NOMO-1 (cell line): ENCODE measurements around the gene SPOCK3.

Source experiments
- DNase-seq, 2 experiments: peaks; one replicate each; lab custom pipeline; 2025; ENCODE audit not compliant: unreplicated experiment in 2 of 2; lab: John Stamatoyannopoulos, UW

Gene SPOCK3

DNA sequence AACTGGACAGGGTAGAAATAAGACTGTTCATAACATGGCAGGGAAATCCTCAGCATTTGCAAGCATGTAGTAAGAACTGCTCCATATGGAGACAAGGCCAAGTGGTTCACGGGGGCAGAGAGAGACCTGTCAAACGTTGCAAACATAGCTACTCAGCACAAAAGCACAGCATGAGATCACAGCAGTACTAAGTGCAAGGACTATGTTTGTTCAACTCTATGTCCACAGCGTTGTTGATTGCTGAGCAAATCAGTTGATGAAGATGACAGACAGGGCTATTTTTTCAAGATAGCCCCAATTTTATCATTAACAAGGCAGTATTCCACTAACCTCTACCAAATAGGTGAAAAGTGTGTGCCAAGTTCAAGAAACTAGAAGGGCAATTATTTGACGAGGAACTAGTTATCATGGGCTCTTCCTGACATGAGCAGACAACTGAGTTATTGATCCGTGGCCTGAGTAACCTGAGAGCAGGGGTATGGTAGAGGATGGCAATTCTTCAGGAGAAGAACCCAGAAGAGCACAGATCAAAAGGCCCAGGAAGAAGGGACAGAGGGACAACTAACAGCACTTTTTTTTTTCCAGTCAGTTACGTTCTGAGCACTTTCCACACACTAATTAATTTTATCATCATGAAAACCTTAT, 57.4 kb downstream of the SPOCK3 start:
- DNase-seq: no peak

- no peak for DNase-seq
Observed at GRCh38 chr4:167171928-167172327, 62.4 kb downstream of the SPOCK3 start.

GRCh38 chr4:167168611-167169010, 65.7 kb downstream of the SPOCK3 start:
- DNase-seq: no peak

- no peak for DNase-seq
Observed at GRCh38 chr4:167150587-167150986, 83.7 kb downstream of the SPOCK3 start.

DNA sequence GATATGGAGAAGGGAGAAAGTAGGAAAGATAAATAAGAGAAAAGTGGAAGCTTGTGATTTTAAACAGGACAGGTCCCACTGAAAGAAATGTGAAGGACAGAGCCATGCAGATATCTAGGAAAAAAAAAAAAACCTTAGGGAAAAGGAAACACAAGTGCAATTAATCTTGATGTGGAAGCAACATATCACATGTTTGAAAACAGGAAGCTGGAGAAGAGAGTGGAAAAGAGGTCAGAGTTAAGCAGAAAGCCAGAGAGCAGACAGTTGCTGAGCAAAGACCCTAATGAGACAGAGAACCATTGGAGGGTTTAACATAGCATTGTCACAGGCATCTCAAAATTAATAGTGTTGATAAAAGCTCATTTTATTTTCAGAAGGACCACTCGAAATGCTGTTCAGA, 89.7 kb downstream of the SPOCK3 start:
- no peak for DNase-seq

- no peak for DNase-seq
Observed at GRCh38 chr4:167143018-167143417, 91.3 kb downstream of the SPOCK3 start.

GRCh38 chr4:167136270-167136669, 98.0 kb downstream of the SPOCK3 start:
- no peak for DNase-seq

GRCh38 chr4:167129146-167129545, 105.1 kb downstream of the SPOCK3 start:
- no peak for DNase-seq

DNA sequence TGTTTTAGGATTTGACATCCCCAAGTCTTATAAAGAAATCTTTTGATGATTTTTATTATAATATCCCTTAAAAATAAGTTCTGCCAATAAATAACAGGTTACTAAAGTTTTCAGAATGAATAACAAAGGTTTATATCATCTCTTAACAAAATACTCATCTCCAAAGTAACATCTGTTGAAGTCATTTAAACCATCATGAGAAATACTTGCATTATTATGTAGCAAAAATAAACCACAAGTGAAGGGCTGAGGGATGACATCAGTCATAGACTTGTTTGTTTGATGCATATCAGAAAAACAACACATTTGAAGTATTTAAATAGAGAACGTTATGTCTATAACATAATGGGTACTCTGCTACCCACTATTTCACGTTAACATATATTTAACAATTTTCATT, 114.9 kb downstream of the SPOCK3 start:
- no peak for DNase-seq

DNA sequence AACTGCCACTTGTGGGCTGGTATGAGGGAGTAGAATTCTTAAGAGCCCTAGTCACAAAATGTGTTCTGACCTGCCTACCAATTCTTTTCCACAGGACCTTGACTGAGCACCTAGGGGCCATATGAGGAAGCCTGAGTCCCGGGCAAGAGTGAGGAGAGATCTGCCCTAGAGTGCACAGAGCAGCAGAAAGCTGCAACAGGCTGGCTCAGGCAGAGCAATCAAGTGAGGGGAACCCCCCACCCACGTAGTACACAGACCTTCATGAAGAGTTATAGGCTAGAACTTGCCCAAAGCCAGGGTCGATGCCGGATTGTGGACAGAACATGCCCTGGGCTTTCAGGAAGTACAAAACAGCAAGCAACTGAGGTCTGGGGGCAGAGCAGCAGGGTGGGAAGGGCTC, 117.0 kb downstream of the SPOCK3 start:
- no peak for DNase-seq

DNA sequence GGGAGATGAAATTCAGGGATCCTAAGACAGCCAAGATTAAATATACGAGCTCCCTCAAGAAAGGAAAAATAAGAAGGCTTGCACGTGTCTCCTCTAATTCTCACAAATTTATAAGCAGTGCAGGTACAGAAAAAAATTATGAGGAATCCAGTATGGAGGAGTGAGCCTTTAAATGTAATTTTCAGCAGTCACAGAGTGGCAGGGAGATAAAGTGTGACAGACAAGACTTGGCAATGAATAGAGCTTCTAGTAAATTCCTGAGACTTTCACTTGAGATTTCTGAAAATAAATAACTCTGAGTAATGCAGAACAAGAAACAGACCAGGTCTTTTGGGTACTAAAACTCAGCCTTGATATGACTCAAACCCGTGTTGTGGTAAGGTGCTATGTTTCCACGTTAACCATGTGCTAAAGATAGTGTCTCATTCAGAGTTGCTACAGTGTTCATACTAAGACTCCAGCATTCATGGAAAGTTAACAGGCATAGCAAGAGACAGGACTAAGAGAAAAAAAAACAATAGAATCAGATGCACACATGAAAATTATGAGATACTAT, 119.8 kb downstream of the SPOCK3 start:
- DNase-seq: no peak

GRCh38 chr4:167111622-167112021, 122.7 kb downstream of the SPOCK3 start:
- no peak for DNase-seq

DNA sequence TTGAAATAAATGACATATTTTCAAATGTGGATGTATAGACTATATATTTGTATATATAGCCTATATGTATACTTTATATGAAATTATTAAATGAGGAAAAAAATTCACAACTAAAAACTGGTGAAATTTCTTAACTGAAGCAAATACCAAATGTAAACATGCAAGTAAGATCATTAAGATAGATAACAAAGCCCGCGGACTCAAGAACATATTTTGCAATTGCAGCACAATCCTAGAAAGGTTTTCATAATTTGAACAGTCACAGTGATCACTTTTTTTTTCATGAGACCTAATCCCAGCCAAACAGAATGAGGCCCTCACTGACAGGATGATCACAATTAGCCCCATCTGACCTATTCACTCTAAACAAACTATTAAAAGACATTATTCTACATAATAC, 123.2 kb downstream of the SPOCK3 start:
- no peak for DNase-seq

DNA sequence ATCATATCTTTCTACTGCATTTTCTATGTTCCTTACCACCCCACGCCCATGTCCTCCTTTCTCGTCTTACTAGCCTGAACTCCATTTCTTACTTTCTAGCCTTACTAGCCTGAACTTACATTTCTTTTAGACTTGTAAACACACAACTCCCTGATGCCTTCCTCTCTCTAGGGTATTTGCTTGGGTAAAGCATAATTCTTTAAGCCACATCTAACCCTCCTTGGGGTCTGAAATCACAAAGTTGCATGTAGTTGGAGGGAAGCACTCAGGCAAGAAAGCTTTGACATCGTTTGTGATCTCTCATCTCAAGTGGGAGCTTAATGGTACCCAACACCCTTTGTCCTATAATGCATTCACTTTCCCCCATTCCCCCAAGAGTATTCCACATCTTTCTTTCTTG, 124.4 kb downstream of the SPOCK3 start:
- peak in 1 of 2 experiments; percentile 14 for DNase-seq

- no peak for DNase-seq
Observed at GRCh38 chr4:167105857-167106256, 128.4 kb downstream of the SPOCK3 start.

GRCh38 chr4:167102475-167102874, 131.8 kb downstream of the SPOCK3 start:
- no peak for DNase-seq

- DNase-seq: no peak
Observed at GRCh38 chr4:167101035-167101434, 133.3 kb downstream of the SPOCK3 start.

DNA sequence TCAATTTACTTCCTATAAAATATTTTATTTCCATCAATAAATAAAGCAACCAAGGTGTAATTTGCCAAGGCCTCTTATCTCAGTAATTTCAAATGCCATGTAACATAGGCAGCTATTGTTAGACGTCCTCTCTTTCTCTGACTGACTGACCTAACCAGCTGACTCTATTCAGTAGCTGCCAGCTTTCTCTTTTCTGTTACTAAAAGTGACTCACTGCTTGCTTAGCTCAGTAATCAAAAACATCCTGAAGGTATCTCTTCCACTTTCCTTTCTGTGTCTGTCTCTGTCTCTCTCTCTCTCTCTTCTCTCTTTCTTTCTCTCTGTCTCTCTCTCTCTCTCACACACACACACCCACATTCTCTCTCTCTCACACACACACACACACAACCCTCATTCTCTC, 134.2 kb downstream of the SPOCK3 start:
- no peak for DNase-seq

DNA sequence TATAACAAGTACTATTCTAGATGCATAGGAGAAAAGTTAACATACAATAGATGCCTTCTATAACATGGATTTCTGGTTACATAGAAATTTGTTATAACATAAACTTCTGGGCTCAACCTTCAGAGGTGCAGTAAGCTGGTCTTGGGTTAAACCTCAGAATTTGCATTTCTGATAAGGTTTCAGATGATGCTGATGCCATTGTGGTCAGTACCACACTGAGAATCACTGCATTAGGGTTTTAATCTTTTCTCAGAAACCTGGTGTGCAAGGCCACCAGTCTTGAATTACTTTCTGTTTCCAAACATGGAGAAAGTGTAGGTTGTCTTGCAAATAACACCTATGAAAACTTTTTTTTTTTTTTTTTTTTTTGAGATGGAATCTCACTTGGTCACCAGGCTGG, 146.2 kb downstream of the SPOCK3 start:
- DNase-seq: no peak

GRCh38 chr4:167084321-167084720, 150.0 kb downstream of the SPOCK3 start:
- DNase-seq: no peak

GRCh38 chr4:167079762-167080161, 154.5 kb downstream of the SPOCK3 start:
- DNase-seq: peak in 1 of 2 experiments; percentile 21

- peak in 1 of 2 experiments; percentile 18 for DNase-seq
Observed at GRCh38 chr4:167052631-167053091, 181.6 kb downstream of the SPOCK3 start.

DNA sequence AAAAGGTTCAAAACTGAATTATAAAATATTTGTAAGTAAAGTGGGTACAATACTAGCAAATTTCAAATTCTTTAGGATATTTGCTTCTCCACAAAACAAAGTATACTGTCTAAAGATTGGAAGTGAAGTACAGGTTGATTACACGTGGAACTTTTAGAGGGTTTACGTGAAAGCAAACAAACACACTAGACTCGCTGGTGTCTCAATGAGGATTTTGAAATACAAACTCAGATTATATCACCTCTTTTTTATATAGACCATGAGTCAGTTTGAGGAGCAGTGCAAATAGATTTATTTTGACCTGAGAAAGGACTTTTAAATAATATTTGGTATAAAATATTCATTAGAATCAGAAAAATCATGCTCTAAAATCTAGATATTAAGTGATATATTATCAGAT, 185.0 kb downstream of the SPOCK3 start:
- no peak for DNase-seq
